GM18909 (cell line): Measurements from ENCODE around the gene SRSF12.
A peak's percentile ranks its signal among the peaks of the same experiment; 100 is the strongest.
"Not testable (repeated sequence)": the region's sequence is repeated elsewhere in the genome, so short reads cannot be mapped to it uniquely, and the experiment has no call there.

Experiments used
- ATAC-seq: cut with Tn5 transposase; IDR thresholded peaks from one replicate; pipeline ENCODE4 v1.9.1; 2021; ENCODE audit warnings: mild to moderate bottlenecking; ENCODE audit not compliant: unreplicated experiment, poor library complexity

SRSF12 gene

DNA sequence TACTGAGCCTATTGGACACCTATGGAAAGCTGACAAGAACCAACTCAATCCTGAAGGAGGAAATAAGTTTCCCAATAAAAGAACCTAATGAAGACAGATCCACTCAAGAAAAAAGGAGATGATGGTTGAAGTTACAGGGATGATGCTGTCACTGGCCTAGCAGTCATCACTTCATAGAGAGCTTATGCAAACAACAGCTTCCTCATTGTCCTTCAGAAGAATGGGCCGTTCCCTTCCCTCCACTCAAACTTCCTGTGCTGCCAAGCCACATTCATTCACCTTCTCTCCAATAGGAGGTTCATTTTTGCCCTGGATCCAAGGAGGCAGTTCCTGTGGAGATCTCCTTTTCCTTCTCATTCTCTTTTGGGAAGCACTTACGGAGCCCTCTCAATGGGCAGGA lies 14.2 kb upstream of the SRSF12 start:
- ATAC-seq = no peak

- no peak for ATAC-seq
These were observed 13.7 kb upstream of the SRSF12 start for GRCh38 chr6:89131599-89131998.

DNA sequence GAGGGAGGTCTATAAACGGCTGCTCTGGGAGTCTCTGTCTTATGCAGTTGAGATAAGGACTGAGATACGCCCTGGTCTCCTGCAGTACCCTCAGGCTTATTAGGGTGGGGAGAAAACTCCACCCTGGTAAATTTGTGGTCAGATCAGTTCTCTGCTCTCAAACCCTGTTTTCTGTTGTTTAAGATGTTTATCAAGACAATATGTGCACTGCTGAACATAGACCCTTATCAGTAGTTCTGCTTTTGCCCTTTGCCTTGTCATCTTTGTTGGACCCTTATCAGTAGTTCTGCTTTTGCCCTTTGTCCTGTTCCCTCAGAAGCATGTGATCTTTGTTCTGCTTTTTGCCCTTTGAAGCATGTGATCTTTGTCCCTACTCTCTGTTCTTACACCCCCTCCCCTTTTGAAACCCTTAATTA lies 10.4 kb upstream of the SRSF12 start:
- ATAC-seq = not testable (repeated sequence)

GRCh38 chr6:89122625-89123024 lies 4.8 kb upstream of the SRSF12 start:
- ATAC-seq = no peak

DNA sequence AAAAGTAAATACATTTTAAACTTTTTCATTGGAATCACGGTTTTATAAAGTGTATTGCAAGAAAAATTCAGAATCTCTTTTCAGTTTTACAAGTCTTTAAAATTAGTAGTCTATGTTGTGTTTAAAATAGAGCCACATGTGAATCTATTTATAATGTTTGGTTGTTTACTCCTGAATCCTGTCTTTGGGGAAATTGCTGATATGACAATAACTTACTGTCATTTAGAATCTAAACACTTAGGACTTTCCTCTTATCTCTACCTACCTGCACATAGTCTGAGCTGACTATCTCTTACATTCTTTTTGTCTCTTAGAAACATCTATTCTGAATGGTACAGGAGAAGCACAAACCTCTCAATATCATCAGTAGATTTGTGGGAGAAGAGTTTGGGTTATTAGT lies 4.1 kb upstream of the SRSF12 start:
- no peak for ATAC-seq

DNA sequence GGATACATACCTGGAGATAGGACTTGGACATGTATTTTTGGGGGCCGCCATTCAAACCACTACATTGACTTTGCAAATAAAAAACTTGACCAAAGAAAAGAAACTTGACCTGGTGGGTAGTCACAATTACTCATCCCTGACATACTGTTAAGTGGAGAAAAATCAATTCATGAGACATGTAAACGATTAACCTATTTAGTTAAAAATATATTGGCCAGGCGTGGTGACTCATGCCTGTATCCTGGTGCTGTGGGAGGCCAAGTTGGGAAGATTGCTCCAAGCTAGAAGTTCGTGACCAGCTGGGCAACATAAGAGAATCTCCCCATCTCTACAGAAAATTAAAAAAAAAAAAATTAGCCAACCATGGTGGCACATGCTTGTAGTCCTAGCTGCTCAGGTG lies 2.5 kb upstream of the SRSF12 start:
- ATAC-seq = no peak

DNA sequence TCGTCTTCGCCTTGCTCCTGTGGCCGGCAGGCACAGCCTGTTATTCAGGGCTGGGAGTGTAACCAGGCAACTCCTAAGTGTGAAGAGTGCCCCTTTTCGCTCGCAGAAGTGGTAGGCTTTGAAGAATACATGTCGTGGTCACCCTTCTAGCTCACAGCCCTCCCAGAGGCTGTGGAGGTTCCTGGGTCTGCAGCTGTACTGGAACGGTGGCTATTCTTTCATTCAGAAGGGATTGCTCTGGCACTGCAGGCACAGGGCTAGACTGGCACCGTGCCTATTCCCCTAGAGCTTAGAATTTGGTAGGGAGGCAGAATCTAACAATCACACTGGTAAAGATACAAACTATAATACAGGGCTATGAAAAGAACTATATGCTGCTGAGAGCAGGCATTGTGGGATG lies 1.1 kb upstream of the SRSF12 start:
- no peak for ATAC-seq

- ATAC-seq = no peak
These were observed 1.2 kb downstream of the SRSF12 start for GRCh38 chr6:89116702-89117101.

DNA sequence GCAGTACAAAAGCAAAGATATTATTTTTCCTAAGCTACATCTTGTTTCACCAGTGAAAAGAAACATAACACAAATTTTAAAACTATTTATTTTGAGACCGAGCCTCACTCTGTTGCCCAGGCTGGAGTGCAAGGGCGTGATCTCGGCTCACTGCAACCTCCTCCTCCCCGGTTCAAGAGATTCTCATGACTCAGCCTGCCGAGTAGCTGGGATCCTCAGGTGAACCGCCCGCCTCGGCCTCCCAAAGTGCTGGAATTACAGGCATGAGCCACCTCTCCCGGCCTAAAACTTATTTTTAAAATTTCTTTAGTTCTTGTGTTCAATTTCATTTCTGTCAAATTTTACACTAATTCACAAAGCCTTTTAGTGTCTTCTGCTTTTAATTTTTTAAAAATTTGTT lies 5.9 kb downstream of the SRSF12 start:
- no peak for ATAC-seq

DNA sequence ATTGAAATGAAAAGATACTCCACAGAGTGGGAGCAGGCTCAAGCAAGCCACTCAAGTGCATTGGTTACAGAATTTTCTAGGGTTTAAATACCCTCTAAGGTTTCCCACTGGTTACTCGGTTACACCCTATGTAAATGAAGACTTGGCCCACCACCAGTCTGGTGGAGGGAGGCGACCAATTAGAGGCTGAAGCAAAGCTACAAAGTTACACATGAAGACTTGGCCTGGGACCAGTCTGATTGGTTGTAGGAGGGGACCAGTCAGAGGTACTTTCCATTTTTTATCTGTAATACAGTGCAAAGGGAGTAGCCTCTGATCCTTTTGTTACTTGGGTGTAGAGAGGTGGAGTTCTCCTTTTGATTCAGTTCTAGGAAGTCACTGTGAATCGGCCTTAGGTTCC lies 7.6 kb downstream of the SRSF12 start:
- no peak for ATAC-seq

DNA sequence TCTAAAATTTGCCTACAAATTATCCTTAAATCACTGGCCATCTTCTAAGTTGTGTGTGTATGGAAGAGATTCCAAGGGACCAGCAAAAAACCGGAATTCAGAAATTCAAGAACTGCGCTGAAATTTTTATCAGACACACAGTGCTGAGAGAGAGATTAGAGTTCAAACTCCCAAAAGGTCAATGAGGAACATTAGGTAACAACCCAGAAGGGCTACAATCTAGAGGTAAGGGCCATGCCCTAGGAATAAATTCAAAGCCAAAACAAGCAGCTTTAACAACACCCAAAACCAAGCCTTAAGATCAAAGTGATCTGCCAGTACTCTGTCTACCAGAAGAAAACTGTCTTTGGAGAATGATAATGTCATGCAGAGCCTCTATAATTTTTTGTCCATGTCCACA lies 17.8 kb downstream of the SRSF12 start:
- ATAC-seq = no peak

GRCh38 chr6:89098461-89098860 lies 19.4 kb downstream of the SRSF12 start:
- no peak for ATAC-seq

- no peak for ATAC-seq
These were observed 30.0 kb downstream of the SRSF12 start for GRCh38 chr6:89087881-89088280.

DNA sequence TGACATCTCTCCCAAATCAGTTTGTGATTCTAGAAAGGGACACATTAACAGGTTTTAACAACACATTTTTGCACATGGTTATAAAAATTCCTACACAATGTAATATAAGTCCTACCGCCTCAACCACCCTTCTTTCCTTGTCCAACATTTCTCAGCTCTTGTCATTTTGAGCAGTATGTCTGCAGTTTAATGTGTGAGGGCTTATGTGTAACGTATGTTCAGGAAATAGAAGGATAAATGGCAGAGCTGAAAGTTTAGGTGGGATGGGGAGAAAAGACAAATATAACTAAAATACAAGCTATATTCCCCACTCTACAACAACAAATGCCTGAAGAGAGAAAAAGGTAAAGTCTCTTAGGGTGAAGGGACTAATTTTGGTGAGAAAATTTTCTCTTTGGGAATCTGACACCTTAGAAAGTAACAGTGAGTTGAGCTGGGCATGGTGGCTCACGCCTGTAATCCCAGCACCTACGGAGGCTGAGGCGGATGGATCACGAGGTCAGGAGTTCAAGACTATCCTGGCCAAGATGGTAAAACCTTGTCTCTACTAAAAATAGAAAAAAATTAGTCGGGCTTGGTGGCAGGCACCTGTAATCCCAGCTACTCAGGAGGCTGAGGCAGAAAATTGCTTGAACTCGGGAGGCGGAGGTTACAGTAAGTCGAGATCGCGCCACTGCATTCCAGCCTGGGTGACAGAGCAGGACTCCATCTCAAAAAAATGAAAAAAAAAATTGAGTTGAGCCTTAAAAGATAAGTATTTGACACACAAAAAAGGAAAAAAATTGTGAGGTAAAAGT lies 32.3 kb downstream of the SRSF12 start:
- no peak for ATAC-seq

GRCh38 chr6:89084954-89085353 lies 32.9 kb downstream of the SRSF12 start:
- no peak for ATAC-seq

DNA sequence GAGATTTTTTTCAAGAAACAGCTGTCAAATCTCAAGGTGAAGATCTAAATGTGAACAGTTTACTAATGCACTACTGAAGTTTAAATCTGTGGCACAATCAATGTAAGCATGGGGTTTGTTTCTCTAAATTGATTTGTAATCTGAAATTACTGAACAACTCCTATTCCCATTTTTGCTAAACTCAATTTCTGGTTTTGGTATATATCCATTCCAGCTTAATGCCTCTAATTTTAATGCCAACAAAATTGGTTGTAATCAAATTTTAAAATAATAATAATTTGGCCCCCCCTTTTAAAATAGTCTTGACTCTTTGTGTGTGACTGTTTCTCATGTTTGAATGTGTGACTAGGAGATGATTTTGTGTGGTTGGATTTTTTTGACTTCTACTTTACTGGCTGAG lies 33.3 kb downstream of the SRSF12 start:
- ATAC-seq = no peak

DNA sequence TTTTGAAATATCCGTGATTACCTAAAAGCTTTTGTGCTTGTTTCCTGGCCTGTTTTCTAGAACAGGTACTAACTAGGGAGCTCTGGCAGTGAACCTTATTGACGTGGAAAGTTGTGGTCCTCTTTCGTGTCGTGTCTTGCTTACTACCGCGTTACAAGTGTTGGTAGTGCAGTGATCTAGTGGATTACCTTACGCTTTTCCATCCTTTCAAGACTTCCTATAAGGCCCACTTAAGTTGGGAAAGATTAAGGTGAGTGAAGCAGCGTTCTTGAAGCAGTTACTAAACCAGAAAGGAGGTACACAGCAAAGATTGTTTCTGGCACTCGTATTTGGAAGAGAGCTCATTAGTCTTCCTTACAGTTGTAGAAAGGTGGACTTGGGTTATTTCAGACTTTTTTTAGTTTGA lies 35.4 kb downstream of the SRSF12 start:
- ATAC-seq = no peak

- ATAC-seq = peak; percentile 69
These were observed 36.2 kb downstream of the SRSF12 start for GRCh38 chr6:89081423-89082322.

DNA sequence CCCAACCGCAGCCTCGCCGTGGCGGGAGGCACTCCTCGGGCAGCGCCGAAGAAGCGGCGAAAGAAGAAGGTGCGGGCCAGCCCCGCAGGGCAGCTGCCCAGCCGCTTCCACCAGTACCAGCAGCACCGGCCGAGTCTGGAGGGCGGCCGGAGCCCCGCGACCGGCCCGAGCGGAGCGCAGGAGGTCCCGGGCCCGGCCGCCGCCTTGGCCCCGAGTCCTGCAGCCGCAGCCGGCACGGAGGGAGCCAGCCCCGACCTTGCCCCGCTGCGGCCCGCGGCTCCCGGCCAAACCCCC lies 36.8 kb downstream of the SRSF12 start:
- ATAC-seq = peak; percentile 15

DNA sequence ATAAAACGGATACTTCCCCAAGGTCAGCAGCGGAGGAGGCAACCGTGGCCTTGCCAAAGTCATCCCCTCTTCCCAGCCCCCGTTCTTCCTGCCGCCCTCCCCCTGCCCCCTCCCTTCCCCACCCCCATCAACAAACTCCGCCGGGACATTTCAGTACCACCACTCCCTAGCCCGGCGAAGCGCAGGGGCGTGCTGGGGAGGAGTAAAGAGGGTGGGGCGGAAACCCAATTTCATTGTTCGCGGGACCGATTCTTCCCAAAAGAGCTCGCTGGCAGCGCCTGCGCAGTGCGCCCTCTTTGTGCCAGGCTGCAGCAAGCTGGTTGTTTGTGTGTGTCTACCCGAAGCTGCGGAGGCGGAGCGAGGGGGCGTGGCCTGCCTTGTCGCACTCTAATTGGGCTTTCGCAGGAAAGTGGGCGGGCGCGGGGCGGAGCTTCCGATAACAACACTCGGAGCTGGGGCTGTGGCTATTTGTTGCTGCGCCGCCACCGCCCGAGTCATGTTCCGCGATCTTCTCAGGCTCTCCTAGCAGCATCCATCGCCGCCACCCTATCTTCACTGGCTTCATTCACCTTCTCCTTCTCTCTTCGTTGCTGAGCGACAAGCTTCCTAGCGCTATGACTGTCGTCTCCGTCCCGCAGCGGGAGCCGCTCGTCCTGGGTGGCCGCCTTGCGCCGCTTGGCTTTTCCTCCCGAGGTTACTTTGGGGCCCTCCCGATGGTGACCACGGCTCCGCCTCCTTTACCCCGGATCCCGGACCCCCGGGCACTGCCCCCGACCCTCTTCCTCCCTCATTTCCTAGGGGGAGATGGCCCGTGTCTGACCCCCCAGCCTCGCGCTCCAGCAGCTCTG lies 37.4 kb downstream of the SRSF12 start, which contains the start of gene PNRC1:
Gene PNRC1, plus strand, starts transcription at position 471 of the 848 bp plus-strand sequence. Its CDS starts 144 bp downstream, at position 615.
- ATAC-seq = peak; percentile 80
